DOHH2 (cell line): ENCODE data around the gene BRAF.

ENCODE experiments used
- EZH2phosphoT487 ChIP-seq: fragments of 200-600 bp; sonication (generic); IDR thresholded peaks from 2 replicates; pipeline ENCODE4 v1.6.1; 2017; ENCODE audit warnings: borderline replicate concordance, mild to moderate bottlenecking, antibody characterized with exemption, low read length, moderate library complexity, mixed read lengths
- TF ChIP-seq, protein P1 (sequence below): fragments of 200-600 bp; sonication (generic); IDR thresholded peaks from one replicate; pipeline ENCODE4 v1.5.1; 2014; ENCODE audit warnings: antibody characterized with exemption, mild to moderate bottlenecking, low read depth, low read length; ENCODE audit not compliant: poor library complexity, severe bottlenecking

DNA sequence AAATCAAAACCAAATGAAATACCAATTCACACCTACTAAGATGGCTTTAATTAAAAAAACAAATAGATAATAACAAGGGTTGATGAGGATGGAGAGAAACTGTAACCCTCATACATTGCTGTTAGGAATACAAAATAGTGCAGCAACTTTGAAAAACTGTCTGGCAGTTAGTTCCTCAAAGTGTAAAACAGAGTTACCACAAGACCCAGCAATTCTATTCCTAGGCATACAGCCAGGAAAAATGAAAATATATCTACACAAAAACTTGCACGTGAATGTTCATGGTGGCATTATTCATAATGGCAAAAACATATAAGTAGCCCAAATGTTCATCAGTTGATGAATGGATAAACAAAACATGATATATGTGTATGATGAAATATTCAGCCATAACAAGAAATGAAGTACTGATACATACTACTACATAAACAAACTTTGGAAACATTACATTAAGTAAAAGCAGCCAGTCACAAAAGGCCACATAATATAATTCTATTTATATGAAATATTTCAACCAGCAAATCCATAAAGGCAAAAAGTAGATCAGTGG lies 83.5 kb downstream of the BRAF start:
- TF ChIP-seq, protein P1, sequence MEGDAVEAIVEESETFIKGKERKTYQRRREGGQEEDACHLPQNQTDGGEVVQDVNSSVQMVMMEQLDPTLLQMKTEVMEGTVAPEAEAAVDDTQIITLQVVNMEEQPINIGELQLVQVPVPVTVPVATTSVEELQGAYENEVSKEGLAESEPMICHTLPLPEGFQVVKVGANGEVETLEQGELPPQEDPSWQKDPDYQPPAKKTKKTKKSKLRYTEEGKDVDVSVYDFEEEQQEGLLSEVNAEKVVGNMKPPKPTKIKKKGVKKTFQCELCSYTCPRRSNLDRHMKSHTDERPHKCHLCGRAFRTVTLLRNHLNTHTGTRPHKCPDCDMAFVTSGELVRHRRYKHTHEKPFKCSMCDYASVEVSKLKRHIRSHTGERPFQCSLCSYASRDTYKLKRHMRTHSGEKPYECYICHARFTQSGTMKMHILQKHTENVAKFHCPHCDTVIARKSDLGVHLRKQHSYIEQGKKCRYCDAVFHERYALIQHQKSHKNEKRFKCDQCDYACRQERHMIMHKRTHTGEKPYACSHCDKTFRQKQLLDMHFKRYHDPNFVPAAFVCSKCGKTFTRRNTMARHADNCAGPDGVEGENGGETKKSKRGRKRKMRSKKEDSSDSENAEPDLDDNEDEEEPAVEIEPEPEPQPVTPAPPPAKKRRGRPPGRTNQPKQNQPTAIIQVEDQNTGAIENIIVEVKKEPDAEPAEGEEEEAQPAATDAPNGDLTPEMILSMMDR: no peak
- TF ChIP-seq EZH2phosphoT487: no peak
